Thymus (tissue), 11 donors: Measurements from ENCODE around the gene NTN5. TPM values are rescaled to one million over a fixed set of nuclear protein-coding genes. Genes with fewer than 3 reads are reported as not detected.

Source experiments
- DNase-seq, 9 donors: peaks; one replicate each; pipeline ENCODE4 v3.0.0-alpha.2; 2013; ENCODE audit warnings: low spot score in 9 of 9, low read depth in 6 of 9, missing footprints in 1 of 9
- H3K27ac ChIP-seq, 2 donors: one replicate each; pipeline ENCODE4 v1.5.1; 2013; ENCODE audit warnings: control low read depth in 1 of 2, low read depth in 1 of 2, low read length in 1 of 2, mild to moderate bottlenecking in 1 of 2, moderate library complexity in 1 of 2
- H3K27me3 ChIP-seq, 2 donors: one replicate each; pipeline ENCODE4 v1.5.1; 2013; ENCODE audit warnings: low read length in 1 of 2; ENCODE audit not compliant: control insufficient read depth in 2 of 2, insufficient read depth in 1 of 2
- H3K36me3 ChIP-seq, 2 donors: one replicate each; pipeline ENCODE4 v1.5.1; 2013; ENCODE audit warnings: low read length in 1 of 2, mild to moderate bottlenecking in 1 of 2, moderate library complexity in 1 of 2; ENCODE audit not compliant: control insufficient read depth in 2 of 2, insufficient read depth in 2 of 2
- H3K4me1 ChIP-seq, 2 donors: one replicate each; pipeline ENCODE4 v1.5.1; 2013; ENCODE audit warnings: low read length in 2 of 2; ENCODE audit not compliant: control insufficient read depth in 2 of 2, insufficient read depth in 2 of 2
- H3K4me3 ChIP-seq, 2 donors: one replicate each; pipeline ENCODE4 v1.5.1; 2013; ENCODE audit warnings: low read length in 2 of 2, control low read depth in 1 of 2, mild to moderate bottlenecking in 1 of 2
- H3K9me3 ChIP-seq, 2 donors: one replicate each; pipeline ENCODE4 v1.5.1; 2013; ENCODE audit warnings: low read length in 1 of 2, mild to moderate bottlenecking in 1 of 2; ENCODE audit not compliant: control insufficient read depth in 2 of 2, insufficient read depth in 1 of 2
- WGBS: extraction: QIAGEN DNeasy Blood & Tissue Kit; methylation state at CpG from one replicate; pipeline ENCODE4 v1.1.7; 2013; 5-methylcytosine and 5-hydroxymethylcytosine counted together
- polyA plus RNA-seq: library from polyadenylated mRNA; stranded (reverse); fragments of 200-250 nt; gene quantifications from one replicate; pipeline ENCODE4 v1.2.3, GENCODE V29; 2013
- total RNA-seq: library from RNA; stranded (reverse); fragments of 120-200 nt; gene quantifications from one replicate; pipeline ENCODE4 v1.2.4, GENCODE V29; 2013
- donor health status: healthy.

The NTN5 gene
- total and polyA plus RNA-seq, 2 donors: 0.09 to 3.5 TPM

DNA sequence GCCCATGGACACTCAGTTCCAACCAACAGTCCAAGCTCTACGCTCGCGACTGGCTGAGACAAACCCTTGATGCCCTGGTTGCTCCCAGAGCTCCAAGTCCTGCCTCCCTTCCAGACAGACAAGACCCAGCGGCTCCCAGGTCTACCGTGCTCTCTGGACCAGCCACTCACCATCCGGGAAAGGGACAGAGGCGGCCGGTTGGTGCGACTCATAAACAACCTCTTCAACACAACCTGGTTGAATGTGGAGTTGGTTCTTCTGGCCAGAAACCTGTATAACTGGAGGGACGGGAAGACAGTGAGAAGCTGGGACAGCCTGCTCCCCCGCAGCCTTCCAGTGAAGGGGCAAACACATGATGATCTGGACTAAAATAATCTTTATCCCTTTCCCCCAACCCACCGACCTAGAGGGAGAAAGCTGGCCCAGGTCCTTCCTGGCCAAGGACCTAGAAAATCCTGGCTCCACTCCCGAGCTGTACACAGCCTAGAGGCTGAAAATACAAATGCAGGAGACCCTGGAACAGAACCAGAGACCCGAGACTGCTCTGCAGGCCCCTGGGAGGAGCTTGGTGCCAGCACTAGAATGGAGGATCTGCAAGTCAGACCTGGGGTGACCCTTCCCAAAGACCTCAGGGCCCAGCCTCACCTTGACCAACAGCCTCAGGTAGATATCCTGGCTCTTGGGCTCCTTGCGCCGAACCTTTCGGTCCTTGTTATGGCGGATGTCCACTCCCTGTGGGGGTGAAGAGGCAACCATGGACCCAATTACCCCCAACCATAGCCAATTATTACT, 55.5 kb downstream of the NTN5 start:
- no peak for DNase-seq
- peaks cover 34 to 40% of the 10 kb centered on the region in 2 donors for H3K36me3 ChIP-seq

DNA sequence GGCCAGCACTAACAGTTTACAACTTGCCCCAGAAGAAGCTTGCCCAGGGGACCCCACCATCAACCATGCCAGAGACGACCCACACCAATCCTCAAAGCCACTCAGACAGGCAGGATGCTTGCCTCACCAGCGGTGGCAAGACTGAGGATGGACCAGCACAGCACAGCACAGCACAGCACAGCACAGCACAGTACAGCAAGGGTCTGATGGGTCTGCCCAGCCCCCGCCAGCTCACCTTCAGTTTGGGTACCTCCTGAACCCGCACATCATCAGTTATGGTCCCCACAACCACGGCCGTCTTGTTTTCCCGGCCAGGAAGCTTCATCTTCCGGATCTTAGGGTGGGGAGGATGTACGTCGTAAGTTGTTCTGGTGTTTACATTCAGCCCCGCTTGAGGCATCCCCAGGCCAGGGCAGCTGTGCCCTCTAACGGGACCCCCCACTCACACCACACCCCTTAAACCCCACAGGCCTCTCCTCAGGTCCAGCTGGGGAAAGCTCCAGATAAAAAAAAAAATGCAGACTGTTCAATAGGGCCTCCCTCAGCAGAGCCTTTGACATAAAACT, 56.2 kb downstream of the NTN5 start:
- Histone ChIP-seq H3K27ac (no peak overlapping the region), H3K36me3 (peaks cover 34 to 40% of the 10 kb centered on the region in 2 donors), H3K4me3 (no peak overlapping the region), H3K9me3 (no peaks in the 10 kb centered on the region), H3K27me3 (no peaks in the 10 kb centered on the region), H3K4me1 (peaks cover 11 to 30% of the 10 kb centered on the region in 2 donors)
- no peak for DNase-seq
- 92% methylated on average over 12 of the region's 12 CpGs for WGBS

More for the DNA sequence above, 55.5 kb downstream of the NTN5 start:
- H3K9me3 ChIP-seq: no peaks in the 10 kb centered on the region
- no peaks in the 10 kb centered on the region for H3K27me3 ChIP-seq
- 92% methylated on average over 18 of the region's 18 CpGs for WGBS
- H3K27ac ChIP-seq: peak overlapping the region in 1 of 2 donors; percentile 36
- H3K4me1 ChIP-seq: peaks cover 11 to 30% of the 10 kb centered on the region in 2 donors
- peak overlapping the region; percentile 81 to 87 for H3K4me3 ChIP-seq

DNA sequence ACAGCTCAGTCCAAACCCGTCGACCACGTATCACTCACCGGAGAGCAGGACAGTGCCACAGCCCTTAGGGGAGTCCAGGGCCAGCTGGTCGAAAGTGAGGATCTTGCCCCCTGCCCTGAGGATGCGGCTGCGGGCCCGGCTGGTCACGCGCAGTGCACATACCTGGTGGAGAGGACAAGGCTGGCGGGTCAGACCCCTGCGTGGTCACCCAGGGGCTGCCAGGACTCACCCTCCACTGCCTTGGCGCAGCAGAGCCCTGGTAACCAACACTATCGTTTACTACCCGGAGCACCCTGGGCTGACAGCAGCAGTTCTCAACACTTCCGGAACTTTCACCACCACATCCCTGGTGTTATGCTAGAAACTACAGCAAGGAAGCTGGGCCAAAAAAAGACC, 56.8 kb downstream of the NTN5 start:
- no peak for DNase-seq
- no peak overlapping the region for H3K4me3 ChIP-seq

DNA sequence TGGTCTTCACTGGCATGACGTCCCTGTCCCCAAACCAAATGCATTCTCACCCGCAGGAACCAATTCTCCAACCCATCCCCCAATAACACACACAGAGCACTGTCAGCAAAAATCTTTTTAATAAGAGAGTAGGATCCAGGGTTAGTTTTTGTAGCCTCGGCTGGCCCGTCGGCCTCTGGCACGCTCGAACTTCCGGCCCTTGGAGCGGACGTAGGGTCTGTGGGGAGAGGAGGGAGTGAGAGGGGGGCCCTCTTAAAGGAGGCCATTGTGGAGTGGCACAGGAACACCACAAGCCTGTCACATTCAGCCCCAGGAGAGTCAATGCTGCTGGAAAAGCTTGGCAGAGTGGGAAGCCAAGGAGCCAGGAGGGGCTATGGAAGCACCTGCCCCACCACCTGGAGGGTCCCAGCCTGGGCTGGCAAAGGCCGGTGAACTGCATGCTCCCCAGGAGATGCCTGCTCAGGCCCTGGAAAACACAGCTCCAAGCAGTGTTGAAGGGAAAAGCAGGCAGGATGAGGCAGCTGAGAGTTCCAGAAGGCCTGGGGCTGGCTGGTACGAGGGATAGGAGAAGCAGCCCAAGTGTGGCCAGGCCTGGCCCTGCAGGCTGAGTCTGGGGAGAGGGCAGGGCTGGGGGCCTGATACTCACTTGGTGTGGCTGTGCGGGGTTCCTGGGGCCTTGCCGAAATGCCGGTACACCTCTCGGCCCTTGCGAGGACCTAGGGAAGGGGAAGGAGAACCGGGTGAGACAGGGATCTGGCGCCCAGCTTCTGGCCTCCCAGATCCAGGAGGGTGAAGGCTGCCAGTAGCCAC, 57.4 kb downstream of the NTN5 start:
- Histone ChIP-seq H3K36me3 (peaks cover 34 to 40% of the 10 kb centered on the region in 2 donors), H3K4me3 (no peak overlapping the region), H3K9me3 (no peaks in the 10 kb centered on the region), H3K27me3 (no peaks in the 10 kb centered on the region), H3K4me1 (peaks cover 11 to 30% of the 10 kb centered on the region in 2 donors), H3K27ac (peak overlapping the region in 1 of 2 donors; percentile 31)
- WGBS: 94% methylated on average over 19 of the region's 19 CpGs
- no peak for DNase-seq

More for the DNA sequence above, 56.8 kb downstream of the NTN5 start:
- H3K9me3 ChIP-seq: no peaks in the 10 kb centered on the region
- peaks cover 34 to 40% of the 10 kb centered on the region in 2 donors for H3K36me3 ChIP-seq
- 96% methylated on average over 16 of the region's 16 CpGs for WGBS
- no peaks in the 10 kb centered on the region for H3K27me3 ChIP-seq
- H3K4me1 ChIP-seq: peaks cover 11 to 30% of the 10 kb centered on the region in 2 donors
- no peak overlapping the region for H3K27ac ChIP-seq

DNA sequence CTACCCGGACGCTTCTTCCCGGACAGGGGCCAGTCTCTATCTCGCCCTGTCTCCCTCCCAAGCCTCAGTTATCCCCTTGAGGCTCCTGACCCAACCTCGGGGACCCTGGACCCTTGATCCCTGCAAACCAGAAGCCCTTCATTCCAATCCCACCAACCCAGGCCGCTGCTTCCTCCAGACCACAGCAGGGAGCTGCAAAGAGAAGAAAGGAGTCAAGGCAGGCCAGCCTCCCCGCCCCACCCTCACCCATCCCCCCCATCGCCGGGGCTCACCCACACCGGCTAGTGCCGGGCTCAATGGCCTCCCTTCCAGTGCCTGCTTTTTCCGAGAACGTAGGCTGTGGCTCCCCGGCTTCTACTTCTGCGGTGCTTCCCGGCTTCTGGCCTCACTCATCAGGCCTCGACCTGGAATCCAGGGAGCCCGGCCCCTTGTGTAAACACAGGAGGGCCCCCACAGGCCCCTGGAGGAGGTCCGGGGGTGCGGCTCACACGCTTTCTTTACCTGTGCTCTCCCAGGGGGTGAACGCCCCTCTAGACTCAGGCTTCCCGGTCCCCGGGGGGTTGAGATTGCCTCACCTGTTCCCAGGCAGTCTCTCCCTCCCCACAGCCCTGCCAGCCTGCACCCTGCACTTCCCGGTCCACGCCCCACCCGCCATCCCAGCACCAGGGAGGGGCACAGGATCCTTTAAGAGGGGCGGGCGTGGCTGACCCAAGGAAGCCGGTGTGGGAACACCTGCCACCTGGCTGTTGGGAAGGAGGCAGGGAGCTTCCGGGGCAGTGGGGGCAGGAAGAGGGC, 58.2 kb downstream of the NTN5 start, which contains the start of gene FAM83E:
Gene FAM83E (minus strand): TSS at position 641 of the 795 bp plus-strand sequence. CDS start 1,704 bp downstream, outside the sequence.
- Histone ChIP-seq H3K27ac (peak within 1 kb of the TSS in 1 of 2 donors; percentile 31), H3K36me3 (peaks cover 34 to 40% of the 10 kb centered on the region in 2 donors), H3K27me3 (no peaks in the 10 kb centered on the region), H3K9me3 (no peaks in the 10 kb centered on the region), H3K4me3 (no peak within 1 kb of the TSS), H3K4me1 (peaks cover 11 to 23% of the 10 kb centered on the region in 2 donors)
- WGBS: 90% methylated on average over 31 of the region's 31 CpGs
- DNase-seq: no peak

DNA sequence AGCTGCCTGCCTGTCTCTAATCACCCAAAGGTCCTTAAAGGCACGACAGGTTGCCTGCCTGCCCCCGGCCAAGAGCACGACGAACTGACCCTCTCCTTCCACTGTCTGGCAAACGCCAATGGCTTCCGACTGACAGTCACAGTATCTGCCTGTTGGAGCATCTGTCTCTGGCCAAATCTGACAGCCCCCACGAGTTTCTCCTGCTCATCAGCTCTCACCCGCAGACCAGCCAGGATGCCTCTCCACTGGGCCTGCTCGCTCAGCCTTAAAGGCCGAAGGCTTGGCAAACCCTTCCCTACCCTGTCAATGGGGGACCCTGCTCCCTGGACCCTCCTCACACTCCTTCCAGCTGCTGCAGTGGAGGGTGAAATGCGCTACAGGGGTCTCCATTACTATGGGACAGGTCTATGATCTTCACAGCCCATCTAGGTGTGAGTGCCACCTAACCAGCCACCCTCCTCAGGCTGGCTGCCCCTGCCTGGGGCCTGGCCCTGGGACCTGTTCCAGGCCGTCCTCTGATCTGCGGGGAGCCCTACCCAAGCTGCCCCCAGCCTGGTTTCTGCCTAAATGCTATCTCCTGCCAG, 58.9 kb downstream of the NTN5 start:
- 93% methylated on average over 13 of the region's 13 CpGs for WGBS
- H3K4me3 ChIP-seq: no peak overlapping the region
- H3K27me3 ChIP-seq: no peaks in the 10 kb centered on the region
- no peaks in the 10 kb centered on the region for H3K9me3 ChIP-seq
- DNase-seq: no peak
- H3K27ac ChIP-seq: no peak overlapping the region
- H3K36me3 ChIP-seq: peaks cover 34 to 40% of the 10 kb centered on the region in 2 donors
- H3K4me1 ChIP-seq: peaks cover 11 to 21% of the 10 kb centered on the region in 2 donors

DNA sequence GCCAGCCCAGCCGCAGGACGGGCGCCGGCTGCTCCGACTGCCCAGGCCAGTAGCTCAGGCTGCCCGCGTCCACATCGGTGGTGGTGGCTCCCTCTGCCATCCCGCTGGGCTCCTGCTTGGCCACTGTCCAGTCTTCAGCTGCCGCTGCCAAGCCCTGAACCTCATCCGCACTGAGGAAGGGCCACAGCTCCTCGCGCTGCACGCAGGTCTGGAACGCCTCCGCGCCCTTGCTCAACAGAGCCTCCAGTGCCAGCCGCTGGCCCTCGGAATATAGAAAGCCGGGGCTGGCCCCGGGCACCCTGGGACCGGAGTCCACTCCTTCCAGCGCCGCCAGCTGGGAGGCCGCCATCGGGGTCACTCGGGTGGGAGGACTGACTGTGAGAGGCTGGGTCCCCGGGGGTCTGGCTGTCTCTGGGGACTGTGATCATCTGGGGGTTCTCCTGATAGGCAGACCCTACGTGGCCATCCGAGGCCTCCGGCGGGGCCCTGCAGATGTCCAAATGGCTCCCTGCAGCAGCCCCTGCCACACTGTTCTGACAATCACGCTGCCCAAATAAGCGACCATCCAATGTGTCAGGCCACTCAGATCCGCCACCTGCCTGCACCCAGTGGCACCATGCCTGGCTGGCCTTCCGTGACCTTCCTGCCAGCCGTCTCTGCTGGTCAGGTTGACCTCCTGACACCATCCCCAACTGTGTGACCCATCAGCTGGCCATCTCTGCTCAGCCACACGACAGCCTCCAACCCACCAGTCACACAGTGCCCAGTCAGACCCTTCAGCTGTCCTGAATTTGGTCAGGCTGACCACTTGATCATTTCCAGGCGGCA, 59.6 kb downstream of the NTN5 start:
- Histone ChIP-seq H3K27me3 (no peaks in the 10 kb centered on the region), H3K9me3 (no peaks in the 10 kb centered on the region), H3K4me3 (no peak overlapping the region), H3K27ac (no peak overlapping the region), H3K4me1 (peaks cover 11 to 21% of the 10 kb centered on the region in 2 donors), H3K36me3 (peaks cover 34 to 40% of the 10 kb centered on the region in 2 donors)
- no peak for DNase-seq
- 96% methylated on average over 39 of the region's 39 CpGs for WGBS
